GM12801 (cell line): ENCODE measurements around the gene CCDC40.

Source experiments
- CTCF ChIP-seq: IDR thresholded peaks from one replicate; pipeline ENCODE4 v1.5.1; 2011; ENCODE audit warnings: control low read depth; ENCODE audit not compliant: insufficient read length; ENCODE audit errors: extremely low read depth

Gene CCDC40

DNA sequence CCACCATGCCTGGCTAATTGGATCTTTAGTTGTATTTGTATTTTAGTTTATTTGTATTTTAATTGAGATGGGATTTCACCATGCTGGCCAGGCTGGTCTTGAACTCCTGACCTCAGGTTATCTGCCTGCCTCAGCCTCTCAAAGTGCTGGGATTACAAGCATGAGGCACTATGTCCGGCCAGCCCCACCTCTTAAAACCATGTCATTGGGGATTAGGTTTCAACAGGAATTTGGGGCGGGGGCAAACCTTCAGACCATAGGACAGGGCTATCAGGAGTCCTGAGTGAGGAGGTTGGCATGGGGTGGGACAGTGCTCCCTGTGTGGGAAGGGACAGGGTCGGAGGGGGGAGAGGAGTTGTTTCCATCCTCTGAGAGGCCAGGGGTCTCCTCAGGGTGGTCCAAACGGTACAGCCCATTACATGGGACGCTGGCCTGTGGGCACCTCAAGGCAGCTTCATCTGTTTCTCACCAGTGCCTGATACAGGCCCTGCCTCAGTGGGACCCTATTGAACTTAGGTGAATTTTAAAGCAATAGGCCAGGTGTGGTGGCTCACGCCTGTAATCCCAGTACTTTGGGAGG, 86.6 kb downstream of the CCDC40 start:
- no peak for TF ChIP-seq CTCF

DNA sequence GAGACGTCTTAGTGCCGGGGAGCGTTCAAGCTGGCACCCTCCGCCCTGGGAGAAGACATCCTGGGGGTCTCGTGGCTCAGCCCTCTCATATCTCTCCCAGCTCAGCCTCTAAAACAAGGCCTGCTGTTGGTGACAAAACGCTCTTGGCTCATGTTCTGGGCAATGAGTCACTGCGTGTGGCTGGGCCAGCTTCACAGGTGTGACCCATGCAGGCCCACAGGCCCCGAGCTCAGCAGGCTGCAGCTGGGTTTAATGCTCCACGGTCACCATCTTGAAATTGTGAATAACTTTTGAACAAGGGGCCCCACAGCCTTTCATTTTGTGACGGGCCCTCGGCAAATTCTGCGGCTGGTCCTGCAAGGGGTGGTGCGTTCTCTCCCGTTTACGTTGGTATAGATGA, 87.3 kb downstream of the CCDC40 start:
- no peak for TF ChIP-seq CTCF

- TF ChIP-seq CTCF, result no peak
Measured at GRCh38 chr17:80124351-80124981, 88.0 kb downstream of the CCDC40 start.

GRCh38 chr17:80125656-80126448, 89.4 kb downstream of the CCDC40 start:
- no peak for TF ChIP-seq CTCF

DNA sequence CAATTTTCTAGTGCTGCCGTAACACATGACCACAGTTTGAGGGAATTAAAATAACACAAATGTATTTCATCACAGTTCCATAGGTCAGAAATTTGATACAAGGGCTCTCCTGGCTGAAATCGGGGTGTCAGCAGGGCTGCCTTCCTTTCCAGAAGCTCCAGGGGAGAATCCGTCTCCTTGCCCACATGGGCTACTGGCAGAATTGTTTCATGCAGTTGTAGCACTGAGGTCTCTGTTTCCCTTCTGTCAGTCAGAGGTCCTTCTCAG, 89.9 kb downstream of the CCDC40 start:
- TF ChIP-seq CTCF, result no peak

DNA sequence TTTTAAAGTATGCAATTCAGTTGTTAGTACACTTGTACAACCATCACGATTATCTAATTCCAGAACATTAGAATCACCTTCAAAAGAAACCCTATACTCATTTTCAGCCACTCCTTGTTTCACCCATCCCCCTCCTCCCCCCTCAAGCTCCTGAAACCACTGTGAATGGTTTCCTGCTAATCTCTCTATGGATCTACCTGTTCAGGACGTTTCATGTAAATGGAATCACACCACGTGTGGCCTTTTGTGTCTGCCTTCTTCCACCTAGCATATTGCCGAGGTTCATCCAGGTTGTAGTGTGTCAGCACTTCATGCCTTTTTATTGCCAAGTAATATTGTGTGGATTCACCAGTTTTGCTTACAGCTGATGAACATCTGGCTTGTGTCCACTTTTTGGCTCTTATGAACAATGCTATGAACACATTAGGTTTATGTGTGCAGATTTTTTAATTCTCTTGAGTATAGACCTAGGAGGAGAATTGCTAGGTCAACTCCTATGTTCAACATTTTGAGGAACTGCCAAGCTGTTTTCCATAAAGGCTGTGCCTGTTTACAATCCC, 92.6 kb downstream of the CCDC40 start:
- TF ChIP-seq CTCF, result no peak

DNA sequence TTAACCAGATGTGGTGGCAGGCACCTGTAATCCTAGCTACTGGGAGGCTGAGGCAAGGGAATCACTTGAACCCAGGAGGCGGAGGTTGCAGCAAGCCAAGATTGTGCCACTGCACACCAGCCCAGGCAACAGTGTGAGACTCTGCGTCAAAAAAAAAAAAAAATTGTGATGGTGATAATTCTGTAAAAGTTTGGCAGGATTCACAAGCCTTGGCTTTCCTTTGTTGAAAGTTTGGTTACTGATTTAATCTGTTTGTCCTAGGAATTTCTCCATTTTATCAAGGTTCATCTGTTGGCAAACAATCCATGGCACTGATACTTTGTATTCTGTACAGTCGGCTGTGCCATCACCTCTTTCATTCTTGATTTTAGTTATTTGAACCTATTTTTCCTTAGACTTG, 94.5 kb downstream of the CCDC40 start:
- TF ChIP-seq CTCF, result no peak
